Measurements from ENCODE around the gene TYRP1. TPM values are rescaled to one million over a fixed set of nuclear protein-coding genes. Genes with fewer than 3 reads are reported as not detected.

TYRP1 gene
- total RNA-seq, 2 donors from 2014 or later = 1.8 to 3.8 TPM

DNA sequence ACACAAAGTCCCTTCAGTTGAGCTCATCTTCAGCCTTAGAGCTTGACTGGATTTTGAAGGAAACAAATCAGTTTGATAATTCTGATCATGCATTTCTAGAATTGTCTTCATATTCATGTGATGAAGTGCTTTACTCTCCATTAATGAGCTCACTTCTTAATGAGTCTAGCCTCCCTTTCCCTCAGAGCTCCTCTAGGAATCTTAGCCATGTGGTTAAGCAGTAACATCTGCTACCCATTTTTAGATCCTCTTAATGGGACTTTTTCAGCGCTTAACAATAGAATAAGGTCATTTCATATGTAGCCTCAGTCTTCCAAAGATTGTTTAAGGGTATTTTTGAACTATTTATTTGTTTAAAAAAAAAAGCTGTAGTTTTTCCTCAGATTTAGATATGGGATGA lies 44.7 kb downstream of the TYRP1 start:
- ATAC-seq (ENCODE audit: insufficient number of reproducible peaks, low FRiP score, low read depth) = no peak
- Histone ChIP-seq H3K27me3 (replicated peaks; ENCODE audit: insufficient read depth) (no peaks in the 10 kb centered on the region), H3K4me1 (ENCODE audit: control insufficient read depth in 1 of 2, low read depth in 2 of 2) (no peaks in the 10 kb centered on the region), H3K27ac (no peak overlapping the region), H3K36me3 (no peaks in the 10 kb centered on the region), H3K9me3 (no peaks in the 10 kb centered on the region), H3K4me3 (no peak overlapping the region)
- TF ChIP-seq, protein P1, sequence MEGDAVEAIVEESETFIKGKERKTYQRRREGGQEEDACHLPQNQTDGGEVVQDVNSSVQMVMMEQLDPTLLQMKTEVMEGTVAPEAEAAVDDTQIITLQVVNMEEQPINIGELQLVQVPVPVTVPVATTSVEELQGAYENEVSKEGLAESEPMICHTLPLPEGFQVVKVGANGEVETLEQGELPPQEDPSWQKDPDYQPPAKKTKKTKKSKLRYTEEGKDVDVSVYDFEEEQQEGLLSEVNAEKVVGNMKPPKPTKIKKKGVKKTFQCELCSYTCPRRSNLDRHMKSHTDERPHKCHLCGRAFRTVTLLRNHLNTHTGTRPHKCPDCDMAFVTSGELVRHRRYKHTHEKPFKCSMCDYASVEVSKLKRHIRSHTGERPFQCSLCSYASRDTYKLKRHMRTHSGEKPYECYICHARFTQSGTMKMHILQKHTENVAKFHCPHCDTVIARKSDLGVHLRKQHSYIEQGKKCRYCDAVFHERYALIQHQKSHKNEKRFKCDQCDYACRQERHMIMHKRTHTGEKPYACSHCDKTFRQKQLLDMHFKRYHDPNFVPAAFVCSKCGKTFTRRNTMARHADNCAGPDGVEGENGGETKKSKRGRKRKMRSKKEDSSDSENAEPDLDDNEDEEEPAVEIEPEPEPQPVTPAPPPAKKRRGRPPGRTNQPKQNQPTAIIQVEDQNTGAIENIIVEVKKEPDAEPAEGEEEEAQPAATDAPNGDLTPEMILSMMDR (IDR thresholded peaks at IDR 0.05) = no peak
- DNase-seq (ENCODE audit: low spot score) = no peak

DNA sequence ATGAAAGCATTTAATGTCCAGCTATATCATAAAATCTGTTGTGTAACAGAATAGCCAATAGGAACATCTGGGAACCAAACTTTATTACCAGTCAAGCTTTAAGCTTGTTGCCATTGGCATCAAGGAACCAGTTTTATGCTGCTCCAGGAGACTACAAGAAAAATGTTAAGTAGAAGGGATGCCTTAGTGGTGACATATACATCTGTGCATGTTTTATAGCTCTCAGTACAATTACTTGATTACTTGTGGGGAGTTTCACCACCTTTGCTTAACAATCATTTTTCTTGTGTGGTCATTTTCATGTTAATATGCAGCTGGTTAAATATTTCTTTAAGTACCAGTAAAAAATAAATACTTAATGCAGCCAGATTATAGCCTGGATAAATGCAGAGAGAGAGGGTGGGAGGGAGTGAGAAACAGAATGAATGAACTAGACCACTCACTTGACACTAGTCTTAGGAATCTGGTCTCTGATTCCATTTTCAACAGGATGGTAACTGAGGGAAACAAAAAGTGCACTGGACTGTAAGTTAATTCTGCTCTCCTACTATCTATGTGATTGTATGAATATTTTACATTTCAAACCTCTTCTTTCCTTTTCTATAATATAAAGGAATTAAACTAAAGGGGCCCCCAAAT lies 45.9 kb downstream of the TYRP1 start:
- H3K9me3 ChIP-seq = no peaks in the 10 kb centered on the region
- no peaks in the 10 kb centered on the region for H3K36me3 ChIP-seq
- H3K4me1 ChIP-seq (ENCODE audit: control insufficient read depth in 1 of 2, low read depth in 2 of 2) = no peaks in the 10 kb centered on the region
- TF ChIP-seq, protein P1 (IDR thresholded peaks at IDR 0.05) = no peak
- ATAC-seq (ENCODE audit: insufficient number of reproducible peaks, low FRiP score, low read depth) (no peak), DNase-seq (ENCODE audit: low spot score) (no peak)
- no peak overlapping the region for H3K27ac ChIP-seq
- H3K27me3 ChIP-seq (replicated peaks; ENCODE audit: insufficient read depth) = no peaks in the 10 kb centered on the region
- H3K4me3 ChIP-seq = no peak overlapping the region

DNA sequence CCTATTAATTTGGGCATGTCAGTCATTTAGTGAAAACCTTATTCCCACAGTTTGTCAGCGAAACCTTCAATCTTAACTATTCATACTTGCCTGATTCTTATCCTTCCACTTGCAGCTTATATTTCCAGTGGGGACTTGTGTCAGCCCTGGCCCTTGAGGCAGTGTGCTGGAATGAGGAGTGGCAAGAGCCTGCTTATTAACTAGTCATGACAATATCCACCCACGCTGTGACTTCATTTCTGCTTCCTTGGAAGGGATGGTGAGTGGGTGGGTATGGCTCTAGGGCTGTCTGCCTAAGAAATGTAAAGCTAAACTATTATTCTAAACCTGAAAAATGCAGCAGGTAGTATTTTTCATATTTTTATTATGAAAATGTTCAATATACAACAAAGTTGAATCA lies 47.7 kb downstream of the TYRP1 start:
- Histone ChIP-seq H3K36me3 (no peaks in the 10 kb centered on the region), H3K27ac (no peak overlapping the region), H3K27me3 (replicated peaks; ENCODE audit: insufficient read depth) (no peaks in the 10 kb centered on the region), H3K4me1 (ENCODE audit: control insufficient read depth in 1 of 2, low read depth in 2 of 2) (no peaks in the 10 kb centered on the region), H3K9me3 (no peaks in the 10 kb centered on the region), H3K4me3 (no peak overlapping the region)
- TF ChIP-seq, protein P1 (IDR thresholded peaks at IDR 0.05) = no peak
- ATAC-seq (ENCODE audit: insufficient number of reproducible peaks, low FRiP score, low read depth) (no peak), DNase-seq (ENCODE audit: low spot score) (no peak)

DNA sequence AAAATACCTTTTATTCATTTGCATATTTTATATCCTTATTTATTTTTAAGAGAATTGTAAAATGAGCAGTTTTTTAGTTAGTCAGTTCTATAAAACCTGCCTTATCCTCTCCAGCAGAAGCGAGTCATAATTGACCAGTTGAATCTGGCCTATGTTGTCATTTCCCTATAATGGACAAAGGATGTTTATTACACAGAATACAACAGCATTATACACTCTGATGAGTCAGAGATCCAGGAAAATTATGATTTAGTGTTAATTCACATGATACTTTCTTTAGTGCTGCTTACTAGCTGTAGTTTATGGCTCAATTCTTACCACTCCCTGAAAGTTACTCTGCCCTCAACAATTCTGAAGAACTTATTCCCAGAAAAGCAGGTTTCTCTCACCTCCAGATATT lies 54.8 kb downstream of the TYRP1 start:
- Histone ChIP-seq H3K27ac (no peak overlapping the region), H3K9me3 (no peaks in the 10 kb centered on the region), H3K4me3 (no peak overlapping the region), H3K36me3 (no peaks in the 10 kb centered on the region), H3K4me1 (ENCODE audit: control insufficient read depth in 1 of 2, low read depth in 2 of 2) (no peaks in the 10 kb centered on the region), H3K27me3 (replicated peaks; ENCODE audit: insufficient read depth) (no peaks in the 10 kb centered on the region)
- ATAC-seq (ENCODE audit: insufficient number of reproducible peaks, low FRiP score, low read depth) = no peak
- DNase-seq (ENCODE audit: low spot score) = no peak
- TF ChIP-seq, protein P1 (IDR thresholded peaks at IDR 0.05) = no peak

DNA sequence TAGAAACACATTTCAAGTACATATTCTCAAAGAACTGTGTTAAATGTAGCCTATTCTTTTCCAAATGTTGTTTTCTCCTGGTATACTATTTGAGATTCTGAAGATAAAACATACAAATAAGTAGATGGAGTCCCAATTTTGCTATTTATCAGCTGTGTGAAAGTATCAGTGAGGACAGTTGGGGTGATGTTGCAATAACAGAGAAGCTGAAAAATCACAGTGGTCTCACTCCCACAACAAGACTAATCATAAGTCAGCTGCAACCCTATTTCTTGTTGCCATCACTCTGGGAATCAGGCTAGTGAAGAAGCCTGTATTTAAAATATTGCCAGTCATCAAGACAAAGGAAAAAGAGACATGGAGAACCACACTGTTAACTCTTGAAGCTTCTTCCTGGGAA lies 55.8 kb downstream of the TYRP1 start:
- Histone ChIP-seq H3K9me3 (no peaks in the 10 kb centered on the region), H3K27ac (no peak overlapping the region), H3K4me1 (ENCODE audit: control insufficient read depth in 1 of 2, low read depth in 2 of 2) (no peaks in the 10 kb centered on the region), H3K4me3 (no peak overlapping the region), H3K27me3 (replicated peaks; ENCODE audit: insufficient read depth) (no peaks in the 10 kb centered on the region), H3K36me3 (no peaks in the 10 kb centered on the region)
- TF ChIP-seq, protein P1 (IDR thresholded peaks at IDR 0.05) = no peak
- ATAC-seq (ENCODE audit: insufficient number of reproducible peaks, low FRiP score, low read depth) (no peak), DNase-seq (ENCODE audit: low spot score) (no peak)
